Natural killer cell (primary cell): ENCODE measurements around the gene PRSS33. TPM values are rescaled to one million over a fixed set of nuclear protein-coding genes. Genes with fewer than 3 reads are reported as not detected.

Experiments used
- ATAC-seq, 3 donors: fragments of 150-1000 bp in 2 of 3; fragments of 200-7000 bp in 1 of 3; cut with Tn5 transposase; 1 replicate in 1 of 3; 2 replicates in 2 of 3; pipeline ENCODE4 v1.10.0; 2021; ENCODE audit warnings: mild to moderate bottlenecking in 2 of 3, moderate library complexity in 2 of 3
- DNase-seq, 2 donors: peaks; one replicate each; pipeline versions ENCODE4 v3.0.0 to v3.0.0-alpha.2; 2013 to 2021; ENCODE audit warnings: mixed read lengths in 1 of 2
- H3K27ac ChIP-seq: one replicate; pipeline ENCODE4 v1.5.1; 2013; ENCODE audit warnings: mild to moderate bottlenecking, low read length
- H3K27me3 ChIP-seq: one replicate; pipeline ENCODE4 v1.6.1; 2013; ENCODE audit warnings: low read length; ENCODE audit not compliant: control insufficient read depth, insufficient read depth
- H3K36me3 ChIP-seq: one replicate; pipeline ENCODE4 v1.6.1; 2013; ENCODE audit warnings: low read length; ENCODE audit not compliant: control insufficient read depth, insufficient read depth
- H3K4me1 ChIP-seq: one replicate; pipeline ENCODE4 v1.6.1; 2013; ENCODE audit warnings: low read length; ENCODE audit not compliant: control insufficient read depth, insufficient read depth
- H3K4me3 ChIP-seq: one replicate; pipeline ENCODE4 v1.5.1; 2013; ENCODE audit warnings: low read length
- H3K9me3 ChIP-seq: one replicate; pipeline ENCODE4 v1.6.1; 2013; ENCODE audit warnings: low read length; ENCODE audit not compliant: control insufficient read depth, insufficient read depth
- H3K27ac Mint-ChIP-seq, 2 donors: one replicate each; pipeline ENCODE4 v1.8.0; 2022; ENCODE audit warnings: mild to moderate bottlenecking in 2 of 2, mixed read lengths in 2 of 2, moderate library complexity in 1 of 2
- H3K27me3 Mint-ChIP-seq, 2 donors: one replicate each; pipeline ENCODE4 v1.8.0; 2022; ENCODE audit warnings: low read depth in 2 of 2, mixed read lengths in 2 of 2
- H3K36me3 Mint-ChIP-seq: one replicate; pipeline ENCODE4 v1.8.0; 2022; ENCODE audit warnings: mixed read lengths
- H3K4me1 Mint-ChIP-seq, 2 donors: one replicate each; pipeline ENCODE4 v1.8.0; 2022; ENCODE audit warnings: mixed read lengths in 2 of 2
- H3K4me3 Mint-ChIP-seq: one replicate; pipeline ENCODE4 v1.8.0; 2022; ENCODE audit warnings: mild to moderate bottlenecking, moderate library complexity, mixed read lengths
- H3K9me3 Mint-ChIP-seq, 2 donors: one replicate each; pipeline ENCODE4 v1.8.0; 2022; ENCODE audit warnings: mixed read lengths in 2 of 2
- WGBS: methylation state at CpG from one replicate; pipeline ENCODE4 v1.1.7; 2013; ENCODE audit warnings: missing lambda C conversion rate; ENCODE audit not compliant: insufficient coverage; 5-methylcytosine and 5-hydroxymethylcytosine counted together
- intact Hi-C: fragments of 100-400 bp; cut with micrococcal nuclease; formaldehyde crosslinking; loops from one replicate; pipeline ENCODE4 v1.14.2; 2022
- total RNA-seq, 4 donors: library from RNA; stranded (reverse); fragments of 120-200 nt in 1 of 4; gene quantifications; one replicate each; pipeline versions ENCODE4 v1.2.3 to v1.2.4, GENCODE V29; 2013 to 2022
- TF ChIP-seq, protein P1 (sequence below): fragments of 200-600 bp; IDR thresholded peaks from one replicate; pipeline ENCODE4 v1.8.0; 2022; ENCODE audit warnings: antibody characterized with exemption

PRSS33 gene
- total RNA-seq, 3 donors from 2014 or later (not counting 1 experiment from before 2014, with no cell fraction given): 0.20 to 0.63 (median 0.54) TPM

GRCh38 chr16:2814551-2815298 is 27.4 kb upstream of the PRSS33 start:
- Histone ChIP-seq H3K27me3 (no peaks in the 10 kb centered on the region), H3K36me3 (no peaks in the 10 kb centered on the region), H3K4me1 (peaks cover 11% of the 10 kb centered on the region), H3K27ac (no peak overlapping the region), H3K4me3 (no peak overlapping the region), H3K9me3 (no peaks in the 10 kb centered on the region)
- no peak overlapping the region for H3K4me3 Mint-ChIP-seq
- TF ChIP-seq, protein P1, sequence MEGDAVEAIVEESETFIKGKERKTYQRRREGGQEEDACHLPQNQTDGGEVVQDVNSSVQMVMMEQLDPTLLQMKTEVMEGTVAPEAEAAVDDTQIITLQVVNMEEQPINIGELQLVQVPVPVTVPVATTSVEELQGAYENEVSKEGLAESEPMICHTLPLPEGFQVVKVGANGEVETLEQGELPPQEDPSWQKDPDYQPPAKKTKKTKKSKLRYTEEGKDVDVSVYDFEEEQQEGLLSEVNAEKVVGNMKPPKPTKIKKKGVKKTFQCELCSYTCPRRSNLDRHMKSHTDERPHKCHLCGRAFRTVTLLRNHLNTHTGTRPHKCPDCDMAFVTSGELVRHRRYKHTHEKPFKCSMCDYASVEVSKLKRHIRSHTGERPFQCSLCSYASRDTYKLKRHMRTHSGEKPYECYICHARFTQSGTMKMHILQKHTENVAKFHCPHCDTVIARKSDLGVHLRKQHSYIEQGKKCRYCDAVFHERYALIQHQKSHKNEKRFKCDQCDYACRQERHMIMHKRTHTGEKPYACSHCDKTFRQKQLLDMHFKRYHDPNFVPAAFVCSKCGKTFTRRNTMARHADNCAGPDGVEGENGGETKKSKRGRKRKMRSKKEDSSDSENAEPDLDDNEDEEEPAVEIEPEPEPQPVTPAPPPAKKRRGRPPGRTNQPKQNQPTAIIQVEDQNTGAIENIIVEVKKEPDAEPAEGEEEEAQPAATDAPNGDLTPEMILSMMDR: no peak
- H3K4me1 Mint-ChIP-seq: no peaks in the 10 kb centered on the region
- no peaks in the 10 kb centered on the region for H3K27me3 Mint-ChIP-seq
- intact Hi-C loops: no loop called here
- 86% methylated on average over 20 of the region's 20 CpGs for WGBS
- no peaks in the 10 kb centered on the region for H3K9me3 Mint-ChIP-seq
- H3K36me3 Mint-ChIP-seq: no peaks in the 10 kb centered on the region
- no peak for DNase-seq
- ATAC-seq: no peak
- H3K27ac Mint-ChIP-seq: no peak overlapping the region

- ATAC-seq (no peak), DNase-seq (no peak)
- TF ChIP-seq, protein P1: no peak
- Histone ChIP-seq H3K4me1 (peaks cover 11% of the 10 kb centered on the region), H3K9me3 (no peaks in the 10 kb centered on the region), H3K4me3 (no peak overlapping the region), H3K27me3 (no peaks in the 10 kb centered on the region), H3K36me3 (no peaks in the 10 kb centered on the region), H3K27ac (no peak overlapping the region)
- 80% methylated on average over 6 of the region's 7 CpGs for WGBS
- Mint-ChIP-seq H3K27me3 (peaks cover 0 to 2% of the 10 kb centered on the region in 2 donors), H3K36me3 (no peaks in the 10 kb centered on the region), H3K27ac (no peak overlapping the region), H3K4me3 (no peak overlapping the region), H3K9me3 (no peaks in the 10 kb centered on the region), H3K4me1 (no peaks in the 10 kb centered on the region)
- intact Hi-C loops: no loop called here
Observed at GRCh38 chr16:2813771-2814221, 26.4 kb upstream of the PRSS33 start.

GRCh38 chr16:2811703-2812471 is 24.5 kb upstream of the PRSS33 start:
- no peak overlapping the region for H3K27ac ChIP-seq
- H3K4me1 ChIP-seq: peaks cover 11% of the 10 kb centered on the region
- TF ChIP-seq, protein P1: no peak
- no peak overlapping the region for H3K4me3 Mint-ChIP-seq
- no peaks in the 10 kb centered on the region for H3K36me3 Mint-ChIP-seq
- no peaks in the 10 kb centered on the region for H3K4me1 Mint-ChIP-seq
- 63% methylated on average over 15 of the region's 15 CpGs for WGBS
- peaks cover 0 to 7% of the 10 kb centered on the region in 2 donors for H3K27me3 Mint-ChIP-seq
- intact Hi-C loops: no loop called here
- H3K9me3 ChIP-seq: no peaks in the 10 kb centered on the region
- no peaks in the 10 kb centered on the region for H3K27me3 ChIP-seq
- DNase-seq (no peak), ATAC-seq (peak in 1 of 3 donors; percentile 40)
- H3K36me3 ChIP-seq: no peaks in the 10 kb centered on the region
- H3K9me3 Mint-ChIP-seq: no peaks in the 10 kb centered on the region
- no peak overlapping the region for H3K4me3 ChIP-seq
- no peak overlapping the region for H3K27ac Mint-ChIP-seq
